ENCODE data around the gene DPP6.
"Not testable (repeated sequence)": the region's sequence is repeated elsewhere in the genome, so short reads cannot be mapped to it uniquely, and the experiment has no call there.

Gene DPP6

DNA sequence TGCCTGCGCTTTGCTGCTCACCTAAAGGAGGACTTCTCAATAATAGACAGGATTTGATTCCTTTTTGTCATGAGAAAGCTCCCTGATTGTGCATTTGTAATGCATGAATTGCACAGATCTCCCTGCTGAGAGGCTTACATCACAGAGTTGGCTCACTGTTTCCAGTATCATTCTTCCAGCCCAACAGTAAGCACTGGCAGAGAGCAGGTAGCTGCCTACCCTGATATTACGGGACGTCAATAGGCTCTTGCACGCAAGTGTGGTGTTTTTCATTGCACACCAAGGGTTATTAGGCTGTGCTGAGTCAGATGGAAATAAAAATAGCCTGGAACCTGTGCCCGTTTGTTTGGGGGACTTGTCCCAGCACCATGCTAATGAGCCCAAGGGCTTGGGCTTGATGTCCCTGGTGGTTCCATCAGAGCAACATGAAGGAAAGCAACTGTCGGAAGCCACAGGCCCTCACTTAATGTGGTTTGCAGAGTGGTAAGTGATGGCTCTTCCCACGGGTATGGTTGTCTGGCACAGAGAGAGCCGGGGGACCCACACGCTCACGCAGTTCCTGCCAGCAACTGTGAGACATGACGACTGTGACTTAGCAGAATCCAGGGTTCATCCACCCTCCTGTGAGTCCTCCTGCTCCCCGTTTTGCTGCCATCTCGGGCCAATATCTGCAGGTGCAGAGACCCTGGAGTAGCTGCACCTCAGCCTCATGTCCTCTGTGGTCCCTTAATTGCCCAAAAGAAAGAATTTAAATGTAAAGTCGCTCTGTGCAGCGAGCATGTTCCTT lies 20.4 kb downstream of the DPP6 start:
- not testable (repeated sequence) for DNase-seq (ENCODE audit: low read depth in 2 of 2)

- DNase-seq (ENCODE audit: low read depth in 2 of 2): not testable (repeated sequence)
Observed at GRCh38 chr7:154078523-154078922, 26.3 kb downstream of the DPP6 start.

DNA sequence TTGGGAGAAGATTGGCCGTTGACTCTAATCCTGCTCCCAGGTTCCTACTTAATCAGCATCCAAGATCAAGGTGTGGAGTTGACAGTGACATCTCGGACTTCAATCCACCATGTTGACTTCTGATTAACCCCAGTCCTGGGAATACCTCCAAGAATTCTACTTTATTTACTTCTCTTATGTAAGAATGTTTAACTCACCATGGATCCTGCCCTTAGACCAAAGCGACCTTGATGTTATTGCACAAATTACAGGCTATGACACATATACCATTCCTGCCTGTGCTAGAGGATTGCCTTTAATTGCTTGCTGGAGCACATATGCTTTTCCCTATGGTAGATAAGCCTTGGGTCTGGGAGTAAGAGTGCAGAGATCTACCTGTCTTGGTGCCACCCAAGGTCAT lies 28.1 kb downstream of the DPP6 start:
- DNase-seq (ENCODE audit: low read depth in 2 of 2): not testable (repeated sequence)

GRCh38 chr7:154087037-154087725 lies 35.0 kb downstream of the DPP6 start:
- not testable (repeated sequence) for DNase-seq (ENCODE audit: low read depth in 2 of 2)

DNA sequence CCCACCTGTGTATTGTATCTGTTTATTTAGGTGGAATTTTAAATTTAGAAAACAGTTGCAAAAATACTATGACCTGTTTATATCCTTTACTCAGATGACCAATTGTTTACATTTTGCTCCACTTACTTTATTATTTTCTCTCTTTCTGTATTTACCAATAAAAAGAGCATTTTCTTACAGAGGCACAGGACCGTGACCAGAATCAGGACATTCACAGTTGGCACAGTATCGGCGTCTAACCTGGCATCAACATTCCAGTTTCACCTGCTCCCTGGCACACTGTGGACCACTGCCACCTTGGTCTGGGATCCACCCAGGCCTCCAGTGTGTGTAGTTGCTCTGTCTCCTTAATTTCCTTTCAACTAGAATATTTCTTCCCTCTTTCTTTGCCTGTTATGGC lies 39.9 kb downstream of the DPP6 start:
- not testable (repeated sequence) for DNase-seq (ENCODE audit: low read depth in 2 of 2)

GRCh38 chr7:154095201-154095600 lies 43.0 kb downstream of the DPP6 start:
- not testable (repeated sequence) for DNase-seq (ENCODE audit: low read depth in 2 of 2)

- DNase-seq (ENCODE audit: low read depth in 2 of 2): not testable (repeated sequence)
Observed at GRCh38 chr7:154105063-154105462, 52.9 kb downstream of the DPP6 start.

DNA sequence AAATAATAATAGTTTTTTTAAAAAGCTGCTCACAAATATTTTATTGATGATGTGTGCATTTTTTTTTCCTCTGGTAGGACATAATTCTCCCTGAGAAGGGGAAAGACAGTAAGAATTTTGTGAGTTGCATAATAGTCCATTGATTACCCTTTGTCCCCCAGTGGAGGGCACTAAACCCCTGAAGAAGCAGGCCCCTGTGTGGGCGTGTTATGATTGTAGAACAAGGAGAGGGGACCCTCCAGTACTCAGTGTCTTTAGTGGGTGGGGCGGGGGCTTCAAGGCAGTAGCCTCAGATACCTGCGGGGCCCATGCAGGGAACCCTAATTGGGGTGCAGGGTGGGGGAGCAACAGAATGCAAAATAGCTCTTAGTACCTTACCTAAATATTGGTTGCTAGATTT lies 57.4 kb downstream of the DPP6 start:
- DNase-seq (ENCODE audit: low read depth in 2 of 2): not testable (repeated sequence)

DNA sequence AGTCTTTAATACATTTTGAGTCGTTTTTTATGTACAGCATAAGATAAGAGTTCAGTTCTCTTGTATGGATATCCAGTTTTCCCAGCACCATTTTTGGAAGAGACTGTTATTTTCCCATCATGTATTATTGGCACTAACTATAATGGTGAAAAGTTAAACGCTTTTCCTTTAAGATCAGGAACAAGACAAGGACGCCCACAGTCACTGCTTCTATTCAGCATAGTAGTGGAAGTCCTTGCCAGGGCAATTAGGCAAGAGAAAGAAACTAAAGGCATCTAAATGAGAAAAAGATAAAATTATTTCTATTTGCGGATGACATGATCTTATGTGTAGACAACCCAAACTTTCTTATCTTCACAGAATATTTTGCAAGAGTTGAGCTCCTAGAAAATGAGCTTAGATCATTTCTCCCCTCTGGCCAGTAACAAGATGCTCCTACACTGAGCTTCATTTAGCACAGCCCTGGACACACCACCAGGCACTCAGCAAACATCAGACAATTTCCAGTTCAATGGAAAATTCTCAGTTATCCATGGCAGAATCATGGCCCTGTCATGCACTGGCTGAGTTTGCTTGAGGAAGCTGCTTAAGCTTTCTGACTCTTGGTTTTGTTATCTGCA lies 61.6 kb downstream of the DPP6 start:
- not testable (repeated sequence) for DNase-seq (ENCODE audit: low read depth in 2 of 2)

DNA sequence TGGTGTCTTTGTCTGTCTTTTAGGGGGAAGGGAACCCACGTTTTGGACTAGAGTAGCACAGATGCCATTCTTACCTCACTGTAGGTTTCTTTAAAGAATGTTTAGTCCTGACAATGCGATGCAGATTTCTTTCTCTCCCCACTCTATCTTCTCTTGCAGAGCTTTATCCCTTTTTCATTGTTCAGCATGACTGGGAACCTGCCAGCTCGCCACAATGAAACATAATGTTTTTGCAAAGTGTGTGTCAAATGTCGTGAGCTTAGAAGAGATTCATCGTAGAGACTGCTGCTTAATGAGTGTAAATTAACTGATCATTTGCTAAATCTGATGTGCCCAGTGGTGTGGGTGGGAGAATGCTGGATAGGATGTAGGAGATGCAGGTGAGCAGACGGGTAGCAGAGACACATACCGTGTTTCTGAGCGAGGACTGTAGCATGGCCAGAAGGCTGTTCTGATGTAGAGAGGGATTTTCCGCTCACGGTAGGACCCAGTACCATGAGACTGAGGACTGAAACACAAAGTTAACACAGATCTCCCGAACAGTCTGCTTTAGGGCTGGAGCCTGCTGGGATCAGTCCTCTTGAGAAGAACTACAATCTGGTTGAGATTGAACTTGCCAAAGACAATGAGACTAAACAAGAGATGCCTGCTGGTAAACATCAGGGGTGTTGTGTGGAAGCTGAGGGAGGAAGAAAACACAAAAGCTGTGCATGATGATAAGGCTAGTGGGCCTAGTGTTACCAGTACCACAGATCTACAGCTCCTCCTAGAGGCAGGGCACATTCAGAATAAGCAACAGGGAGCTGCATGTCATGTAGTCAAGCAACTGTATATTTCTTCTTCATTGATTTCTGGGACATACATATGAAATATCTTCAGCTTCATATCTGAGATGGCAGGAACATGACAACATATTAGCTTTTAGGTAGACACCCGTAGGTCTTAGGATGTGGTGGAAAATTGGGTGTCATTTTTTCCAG lies 65.5 kb downstream of the DPP6 start:
- DNase-seq (ENCODE audit: low read depth in 2 of 2): not testable (repeated sequence)

DNA sequence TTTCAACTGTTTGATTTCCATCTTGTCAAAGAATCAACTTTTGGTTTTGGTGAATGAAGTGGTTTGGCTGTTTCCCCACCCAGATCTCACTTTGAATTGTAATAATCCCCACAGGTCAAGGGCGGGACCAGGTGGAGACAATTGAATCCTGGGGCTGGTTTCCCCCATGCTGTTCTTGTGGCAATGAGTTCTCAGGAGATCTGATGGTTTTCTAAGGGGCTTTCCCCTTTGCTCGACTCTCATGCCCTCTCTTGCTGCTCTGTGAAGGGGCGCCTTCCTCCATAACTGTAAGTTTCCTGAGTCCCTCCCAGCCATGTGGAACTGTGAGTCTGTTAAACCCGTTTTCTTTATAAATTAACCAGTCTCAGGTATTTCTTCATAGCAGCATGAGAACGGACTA lies 68.6 kb downstream of the DPP6 start:
- not testable (repeated sequence) for DNase-seq (ENCODE audit: low read depth in 2 of 2)

- DNase-seq (ENCODE audit: low read depth in 2 of 2): not testable (repeated sequence)
Observed at GRCh38 chr7:154122720-154123119, 70.5 kb downstream of the DPP6 start.

DNA sequence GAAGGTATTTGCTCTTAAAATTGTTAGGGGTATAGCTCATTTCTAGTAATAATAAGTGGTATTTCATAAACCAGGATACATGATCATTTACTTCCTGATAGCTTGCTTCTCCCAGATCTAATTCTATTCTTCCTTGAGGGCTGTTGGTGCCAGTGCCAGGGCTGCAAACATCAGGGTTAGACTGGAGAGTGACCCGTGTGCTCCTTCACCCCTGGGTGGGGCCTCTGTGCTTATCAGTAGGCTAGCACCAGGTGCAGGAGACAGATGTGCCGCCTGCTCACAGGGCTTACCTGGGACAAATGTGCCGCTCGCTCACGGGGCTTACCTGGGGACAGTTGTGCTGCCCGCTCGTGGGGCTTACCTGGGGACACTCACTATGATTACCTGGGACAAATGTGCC lies 71.2 kb downstream of the DPP6 start:
- not testable (repeated sequence) for DNase-seq (ENCODE audit: low read depth in 2 of 2)

- DNase-seq (ENCODE audit: low read depth in 2 of 2): not testable (repeated sequence)
Observed at GRCh38 chr7:154129142-154129541, 76.9 kb downstream of the DPP6 start.

- not testable (repeated sequence) for DNase-seq (ENCODE audit: low read depth in 2 of 2)
Observed at GRCh38 chr7:154132617-154133016, 80.4 kb downstream of the DPP6 start.

GRCh38 chr7:154133703-154134277 lies 81.6 kb downstream of the DPP6 start:
- DNase-seq (ENCODE audit: low read depth in 2 of 2): not testable (repeated sequence)

GRCh38 chr7:154134698-154135097 lies 82.5 kb downstream of the DPP6 start:
- not testable (repeated sequence) for DNase-seq (ENCODE audit: low read depth in 2 of 2)

- not testable (repeated sequence) for DNase-seq (ENCODE audit: low read depth in 2 of 2)
Observed at GRCh38 chr7:154135646-154136045, 83.4 kb downstream of the DPP6 start.

GRCh38 chr7:154145922-154146706 lies 93.9 kb downstream of the DPP6 start:
- not testable (repeated sequence) for DNase-seq (ENCODE audit: low read depth in 2 of 2)

- not testable (repeated sequence) for DNase-seq (ENCODE audit: low read depth in 2 of 2)
Observed at GRCh38 chr7:154146707-154147038, 94.5 kb downstream of the DPP6 start.

Measured in stimulated activated CD4-positive, alpha-beta T cell treated with anti-CD3 and anti-CD28 coated beads, Interleukin-12 subunit alpha, Interleukin-12 subunit beta, amount 100 ng/mL, for 24 hours (primary cell).